ENCODE measurements around the gene ADARB2.
A peak's percentile ranks its signal among the peaks of the same experiment; 100 is the strongest.
"Not testable (repeated sequence)": the region's sequence is repeated elsewhere in the genome, so short reads cannot be mapped to it uniquely, and the experiment has no call there.

ADARB2 gene

GRCh38 chr10:1737222-1738061, at the start of gene ADARB2:
TSS of gene ADARB2 (minus strand) at chr10:1737525.
- peak; percentile 91 for DNase-seq

- no peak for DNase-seq
Measured at GRCh38 chr10:1785835-1786234, 48.5 kb upstream of the ADARB2 start.

DNA sequence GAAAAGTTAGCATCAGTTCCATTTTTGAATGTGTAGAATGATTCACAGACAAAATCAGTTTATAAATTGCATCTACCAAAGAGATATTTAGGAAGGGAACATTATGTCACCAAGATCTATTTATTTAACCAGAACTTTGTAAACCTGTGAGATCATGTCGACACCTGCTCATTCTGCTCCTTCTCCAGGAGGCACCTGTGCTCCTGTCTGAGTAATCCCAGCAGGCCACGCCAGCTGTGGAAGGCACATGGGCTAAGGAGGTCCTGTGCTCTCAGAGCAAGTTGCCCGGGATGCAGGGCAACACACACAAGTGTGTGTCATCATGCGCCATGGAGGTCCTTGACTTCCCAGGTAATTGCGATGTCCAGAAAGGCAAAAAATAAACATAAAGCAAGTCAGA, 45.5 kb upstream of the ADARB2 start:
- no peak for DNase-seq

DNA sequence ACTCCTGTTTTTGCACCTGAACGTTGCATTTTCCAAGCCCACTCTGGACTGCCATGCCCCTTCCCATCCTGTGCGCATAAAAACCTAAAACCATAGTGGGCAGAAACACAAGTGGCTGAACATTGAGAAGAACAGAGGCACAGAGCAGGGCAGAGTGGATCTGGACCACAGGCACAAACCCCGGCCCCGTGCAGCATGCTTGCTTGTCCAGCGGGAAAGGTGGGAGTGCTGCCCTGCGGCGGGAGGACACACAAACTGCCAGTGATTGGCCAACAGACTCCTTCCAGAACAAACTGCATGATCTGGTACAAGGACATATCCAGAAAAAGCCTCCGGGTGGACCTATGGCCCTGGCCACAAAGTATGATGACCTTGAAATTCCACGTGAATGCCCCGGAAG, 42.5 kb upstream of the ADARB2 start:
- no peak for DNase-seq

- DNase-seq = no peak
Measured at GRCh38 chr10:1778375-1778969, 41.1 kb upstream of the ADARB2 start.

GRCh38 chr10:1776127-1776662, 38.9 kb upstream of the ADARB2 start:
- no peak for DNase-seq

DNA sequence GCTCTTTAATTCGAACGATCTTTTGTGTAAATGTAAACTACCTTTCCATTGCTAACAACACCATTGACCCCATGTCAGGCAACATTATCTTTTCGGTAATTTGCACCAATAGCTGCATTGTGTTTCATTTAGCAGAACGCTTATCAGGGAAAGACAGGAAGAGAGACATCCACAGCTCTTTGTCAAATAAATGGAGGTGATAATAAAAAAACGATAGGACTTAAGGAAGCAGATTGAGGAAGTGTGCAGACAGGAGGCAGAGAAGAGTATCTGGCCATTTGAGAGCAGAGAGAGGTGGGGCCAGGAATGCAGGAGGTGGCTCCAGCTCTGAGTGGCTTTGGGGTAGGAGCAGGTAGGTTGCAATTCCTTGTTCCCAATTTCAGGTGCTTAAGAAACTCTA, 37.5 kb upstream of the ADARB2 start:
- no peak for DNase-seq

DNA sequence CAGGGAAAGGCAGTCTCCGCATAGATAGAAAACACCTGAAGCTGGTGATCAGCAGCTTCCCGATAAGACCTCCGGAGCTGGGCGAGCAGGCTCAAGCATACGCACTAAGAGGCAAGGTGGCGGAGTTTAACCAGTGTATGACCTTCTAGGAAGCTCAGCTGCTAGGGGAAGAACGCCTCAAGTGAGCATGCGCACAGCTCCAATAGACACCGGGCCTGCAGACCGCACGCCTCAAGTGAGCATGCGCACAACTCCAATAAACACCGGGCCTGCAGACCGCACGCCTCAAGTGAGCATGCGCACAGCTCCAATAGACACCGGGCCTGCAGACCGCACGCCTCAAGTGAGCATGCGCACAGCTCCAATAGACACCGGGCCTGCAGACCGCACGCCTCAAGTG, 35.9 kb upstream of the ADARB2 start:
- DNase-seq = not testable (repeated sequence)

- no peak for DNase-seq
Measured at GRCh38 chr10:1766049-1766448, 28.7 kb upstream of the ADARB2 start.

DNA sequence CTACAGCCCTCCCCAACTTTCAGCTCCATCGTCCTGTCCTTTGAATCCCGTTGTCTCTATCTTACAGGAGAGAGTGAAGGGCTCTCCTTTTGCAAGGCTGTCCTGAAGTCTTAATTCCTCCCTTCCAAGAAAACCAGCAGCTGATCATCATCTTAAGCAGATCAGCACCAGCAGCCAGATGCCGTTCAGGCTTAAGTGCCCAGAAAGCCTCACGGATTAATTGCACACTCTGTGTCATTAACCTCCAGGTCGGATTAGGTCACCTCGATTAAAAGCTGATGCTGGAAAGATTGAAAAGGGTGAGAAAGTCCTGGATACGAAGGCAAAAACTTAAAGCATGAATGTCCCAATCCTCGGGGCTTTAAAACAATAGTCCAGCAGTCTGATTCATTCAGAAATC, 24.8 kb upstream of the ADARB2 start:
- DNase-seq = no peak

- DNase-seq = peak; percentile 22
Measured at GRCh38 chr10:1754506-1755153, 17.3 kb upstream of the ADARB2 start.

DNA sequence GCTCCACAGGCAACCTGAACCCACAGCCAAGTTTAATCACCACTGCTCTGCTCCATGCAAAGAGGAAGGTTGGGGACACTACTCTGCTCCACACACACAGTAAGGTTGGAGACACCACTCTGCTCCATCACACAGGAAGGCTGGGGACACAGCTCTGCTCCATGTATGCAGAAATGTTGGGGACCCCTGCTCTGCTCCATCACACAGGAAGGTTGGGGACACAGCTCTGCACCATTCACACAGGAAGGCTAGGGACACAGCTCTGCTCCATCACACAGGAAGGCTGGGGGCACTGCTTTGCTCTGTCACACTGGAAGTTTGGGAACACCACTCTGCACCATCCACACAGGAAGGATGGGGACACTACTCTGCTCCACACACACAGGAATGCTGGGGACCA, 14.8 kb upstream of the ADARB2 start:
- no peak for DNase-seq

DNA sequence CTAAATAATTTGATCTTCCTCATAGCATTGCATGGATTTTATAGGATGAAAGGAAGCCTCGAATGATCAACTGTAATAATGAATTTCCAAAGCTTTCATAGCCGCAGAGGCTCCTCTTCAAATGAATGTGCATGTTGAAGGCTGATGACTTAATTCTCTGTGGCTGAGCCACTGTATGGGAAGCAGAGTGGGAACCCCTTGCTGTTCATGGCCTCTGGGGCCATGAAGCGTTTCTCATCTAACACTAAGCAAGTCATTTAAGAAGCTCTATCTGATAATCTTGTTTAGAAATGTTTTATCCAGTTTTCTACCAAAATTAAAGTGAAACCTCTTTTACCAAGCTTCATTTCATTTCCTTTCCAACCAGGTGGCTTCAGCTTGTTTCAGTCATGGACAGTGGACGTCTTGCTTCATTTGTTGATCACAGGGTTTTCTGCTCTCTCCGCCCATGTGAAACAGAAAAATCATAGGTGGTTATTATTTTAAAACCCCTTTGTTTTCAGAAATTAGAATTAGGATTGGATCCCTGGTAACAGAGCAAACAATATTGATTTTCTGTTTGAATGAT, 10.3 kb upstream of the ADARB2 start:
- DNase-seq = no peak

- no peak for DNase-seq
Measured at GRCh38 chr10:1746796-1747195, 9.5 kb upstream of the ADARB2 start.

- DNase-seq = no peak
Measured at GRCh38 chr10:1745780-1746456, 8.6 kb upstream of the ADARB2 start.

DNA sequence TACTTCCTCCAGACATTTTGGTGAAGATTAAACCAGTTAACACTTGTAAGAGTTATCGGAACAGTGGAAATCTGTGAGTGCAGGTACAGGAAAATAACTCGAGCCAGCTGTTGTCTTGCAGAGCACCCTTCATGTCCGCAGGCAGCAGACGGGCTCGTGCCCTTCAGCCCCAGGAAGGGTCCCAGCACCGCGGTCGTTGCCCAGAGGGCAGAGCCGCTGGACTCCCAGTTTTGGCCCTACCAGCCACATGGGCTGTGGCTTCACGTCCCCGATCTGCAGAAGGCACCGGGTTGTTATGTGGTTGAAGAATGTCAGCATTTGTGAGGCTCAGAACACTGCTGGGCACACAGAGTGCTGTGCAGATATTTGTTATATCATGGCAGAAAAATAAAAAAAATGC, 7.2 kb upstream of the ADARB2 start:
- DNase-seq = no peak

- DNase-seq = no peak
Measured at GRCh38 chr10:1743141-1743540, 5.8 kb upstream of the ADARB2 start.

GRCh38 chr10:1741450-1741849, 4.1 kb upstream of the ADARB2 start:
- DNase-seq = no peak

DNA sequence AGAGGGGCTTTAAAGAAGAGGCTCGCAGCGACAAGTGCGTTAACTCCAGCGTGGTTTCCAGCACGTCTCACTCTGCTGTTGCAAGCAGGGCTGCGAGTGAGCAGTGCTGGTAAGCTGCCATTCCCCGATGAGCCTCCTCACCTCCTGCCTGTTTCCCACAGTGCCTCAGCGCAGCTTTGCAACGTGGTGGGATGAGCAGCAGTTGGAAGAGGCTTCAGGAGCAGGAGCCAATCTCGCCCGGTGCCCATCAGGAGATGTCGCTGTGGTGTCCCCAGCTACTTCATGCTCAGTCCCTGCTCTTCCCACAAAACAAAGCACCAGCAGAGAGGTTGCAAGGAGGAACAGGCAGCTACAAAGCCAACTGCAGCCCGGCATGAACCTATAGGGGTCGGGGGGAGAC, 2.4 kb upstream of the ADARB2 start:
- DNase-seq = peak; percentile 50

DNA sequence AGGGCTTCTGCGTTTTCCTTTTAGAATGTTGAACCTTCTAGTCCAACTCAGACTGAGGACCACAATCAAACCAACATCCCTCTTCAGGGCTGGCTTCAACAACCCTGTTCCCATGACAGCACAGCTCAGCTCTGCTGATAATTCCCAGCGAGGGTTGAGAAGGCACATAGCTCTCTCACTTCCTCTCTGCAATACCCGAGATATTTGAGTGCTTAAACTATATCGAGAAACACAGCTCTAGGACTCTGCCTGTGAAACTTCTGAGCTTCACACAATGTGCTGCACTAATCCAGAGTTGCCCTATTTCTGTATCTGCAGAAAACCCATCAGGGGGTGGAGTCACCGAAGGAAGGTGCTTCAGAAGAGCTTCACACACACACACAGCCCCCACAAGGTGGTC, 1.6 kb upstream of the ADARB2 start:
- peak; percentile 37 for DNase-seq

GRCh38 chr10:1736972-1737221, 428 bp downstream of the ADARB2 start:
- no peak for DNase-seq

- no peak for DNase-seq
Measured at GRCh38 chr10:1736144-1736971, 967 bp downstream of the ADARB2 start.
